ENCODE data around the gene TEX13D.
"Not testable (repeated sequence)": the region's sequence is repeated elsewhere in the genome, so short reads cannot be mapped to it uniquely, and the experiment has no call there.

The TEX13D gene

GRCh38 chrX:124332481-124333424, at the start of gene TEX13D:
Gene TEX13D (plus strand): TSS chrX:124332660. CDS start chrX:124332918, 258 bp downstream.
- no peak for DNase-seq (ENCODE audit: low read depth in 2 of 2)

GRCh38 chrX:124289443-124289842, 43.0 kb upstream of the TEX13D start:
- no peak for DNase-seq (ENCODE audit: low read depth in 2 of 2)

GRCh38 chrX:124293810-124294209, 38.6 kb upstream of the TEX13D start:
- DNase-seq (ENCODE audit: low read depth in 2 of 2) = no peak

GRCh38 chrX:124299323-124299722, 33.1 kb upstream of the TEX13D start:
- DNase-seq (ENCODE audit: low read depth in 2 of 2) = not testable (repeated sequence)

- no peak for DNase-seq (ENCODE audit: low read depth in 2 of 2)
These were observed 32.1 kb upstream of the TEX13D start for GRCh38 chrX:124300405-124300804.

GRCh38 chrX:124307253-124307907, 25.1 kb upstream of the TEX13D start:
- no peak for DNase-seq (ENCODE audit: low read depth in 2 of 2)

GRCh38 chrX:124325732-124326131, 6.7 kb upstream of the TEX13D start:
- DNase-seq (ENCODE audit: low read depth in 2 of 2) = no peak

GRCh38 chrX:124328765-124329164, 3.7 kb upstream of the TEX13D start:
- DNase-seq (ENCODE audit: low read depth in 2 of 2) = no peak

GRCh38 chrX:124333862-124334261, 1.4 kb downstream of the TEX13D start:
- DNase-seq (ENCODE audit: low read depth in 2 of 2) = no peak

GRCh38 chrX:124334555-124334954, 2.1 kb downstream of the TEX13D start:
- DNase-seq (ENCODE audit: low read depth in 2 of 2) = not testable (repeated sequence)

- DNase-seq (ENCODE audit: low read depth in 2 of 2) = no peak
These were observed 3.1 kb downstream of the TEX13D start for GRCh38 chrX:124335598-124335997.

- no peak for DNase-seq (ENCODE audit: low read depth in 2 of 2)
These were observed 5.5 kb downstream of the TEX13D start for GRCh38 chrX:124337916-124338315.

GRCh38 chrX:124338733-124339514, 6.5 kb downstream of the TEX13D start:
- DNase-seq (ENCODE audit: low read depth in 2 of 2) = peak in 1 of 2 donors; percentile 10

GRCh38 chrX:124341396-124342132, 9.1 kb downstream of the TEX13D start:
- no peak for DNase-seq (ENCODE audit: low read depth in 2 of 2)

GRCh38 chrX:124342174-124342867, 9.9 kb downstream of the TEX13D start:
- DNase-seq (ENCODE audit: low read depth in 2 of 2) = no peak

- DNase-seq (ENCODE audit: low read depth in 2 of 2) = no peak
These were observed 10.6 kb downstream of the TEX13D start for GRCh38 chrX:124343016-124343415.

- DNase-seq (ENCODE audit: low read depth in 2 of 2) = no peak
These were observed 11.8 kb downstream of the TEX13D start for GRCh38 chrX:124344246-124344645.

- no peak for DNase-seq (ENCODE audit: low read depth in 2 of 2)
These were observed 13.8 kb downstream of the TEX13D start, which contains the start of gene SH2D1A for GRCh38 chrX:124346117-124346876. Gene SH2D1A (plus strand): TSS chrX:124346563. CDS start chrX:124346643, 80 bp downstream.

GRCh38 chrX:124346877-124347241, 14.4 kb downstream of the TEX13D start:
- no peak for DNase-seq (ENCODE audit: low read depth in 2 of 2)

- DNase-seq (ENCODE audit: low read depth in 2 of 2) = peak; percentile 36
These were observed 14.8 kb downstream of the TEX13D start for GRCh38 chrX:124347242-124347641.
